ENCODE data around the gene MKRN2.

DNA sequence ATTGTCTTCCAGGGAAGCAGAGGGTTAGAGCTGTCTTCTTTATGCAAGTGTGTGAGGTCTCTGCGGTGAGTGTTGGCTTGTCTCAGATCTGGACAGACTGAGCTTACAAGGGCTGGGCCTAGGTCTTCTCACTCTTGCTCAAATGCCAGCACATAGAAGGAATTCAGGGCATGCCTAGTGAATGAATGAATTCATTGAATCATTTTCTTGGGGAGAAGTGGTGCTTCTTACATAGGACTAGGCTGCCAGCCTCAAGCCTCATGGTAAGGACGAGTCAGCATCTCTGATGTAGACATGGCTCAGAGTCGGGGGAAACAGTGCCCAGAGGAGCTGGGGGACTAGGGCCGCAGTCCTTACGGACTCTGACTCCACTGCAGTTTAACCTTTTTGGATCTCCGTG is 17.2 kb downstream of the MKRN2 start:
- TF ChIP-seq, protein P1, sequence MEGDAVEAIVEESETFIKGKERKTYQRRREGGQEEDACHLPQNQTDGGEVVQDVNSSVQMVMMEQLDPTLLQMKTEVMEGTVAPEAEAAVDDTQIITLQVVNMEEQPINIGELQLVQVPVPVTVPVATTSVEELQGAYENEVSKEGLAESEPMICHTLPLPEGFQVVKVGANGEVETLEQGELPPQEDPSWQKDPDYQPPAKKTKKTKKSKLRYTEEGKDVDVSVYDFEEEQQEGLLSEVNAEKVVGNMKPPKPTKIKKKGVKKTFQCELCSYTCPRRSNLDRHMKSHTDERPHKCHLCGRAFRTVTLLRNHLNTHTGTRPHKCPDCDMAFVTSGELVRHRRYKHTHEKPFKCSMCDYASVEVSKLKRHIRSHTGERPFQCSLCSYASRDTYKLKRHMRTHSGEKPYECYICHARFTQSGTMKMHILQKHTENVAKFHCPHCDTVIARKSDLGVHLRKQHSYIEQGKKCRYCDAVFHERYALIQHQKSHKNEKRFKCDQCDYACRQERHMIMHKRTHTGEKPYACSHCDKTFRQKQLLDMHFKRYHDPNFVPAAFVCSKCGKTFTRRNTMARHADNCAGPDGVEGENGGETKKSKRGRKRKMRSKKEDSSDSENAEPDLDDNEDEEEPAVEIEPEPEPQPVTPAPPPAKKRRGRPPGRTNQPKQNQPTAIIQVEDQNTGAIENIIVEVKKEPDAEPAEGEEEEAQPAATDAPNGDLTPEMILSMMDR (IDR thresholded peaks at IDR 0.05; ENCODE audit: low read depth, low read length): no peak
- no peak for TF ChIP-seq EZH2phosphoT487 (IDR thresholded peaks at IDR 0.05; ENCODE audit: low read depth)

All from OCI-LY3 (cell line).